ENCODE measurements around the gene MRPS6.

Gene MRPS6

DNA sequence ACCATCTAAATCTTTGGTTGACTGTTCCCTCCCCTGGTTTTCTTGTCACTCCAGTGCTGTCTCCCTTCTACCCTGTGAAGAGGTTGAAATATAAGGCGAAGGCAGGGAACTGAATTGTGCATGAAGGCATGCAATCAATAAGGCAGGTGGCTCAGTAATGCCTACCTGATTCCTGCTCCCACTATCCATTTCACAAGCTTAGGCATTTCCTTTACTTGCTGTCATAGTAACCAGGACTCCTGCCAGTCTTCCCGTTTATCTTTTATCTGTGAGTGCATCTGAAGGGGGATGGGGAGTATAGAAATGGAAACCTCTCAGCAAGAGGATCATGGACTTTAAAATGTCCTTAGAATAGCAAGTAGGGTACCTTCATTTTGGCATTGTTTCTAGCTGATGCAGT, 40.5 kb downstream of the MRPS6 start:
- H3K27ac ChIP-seq = no peak overlapping the region
- TF ChIP-seq ZFX (IDR thresholded peaks at IDR 0.05; ENCODE audit: borderline replicate concordance) = no peak
- TF ChIP-seq, protein P1, sequence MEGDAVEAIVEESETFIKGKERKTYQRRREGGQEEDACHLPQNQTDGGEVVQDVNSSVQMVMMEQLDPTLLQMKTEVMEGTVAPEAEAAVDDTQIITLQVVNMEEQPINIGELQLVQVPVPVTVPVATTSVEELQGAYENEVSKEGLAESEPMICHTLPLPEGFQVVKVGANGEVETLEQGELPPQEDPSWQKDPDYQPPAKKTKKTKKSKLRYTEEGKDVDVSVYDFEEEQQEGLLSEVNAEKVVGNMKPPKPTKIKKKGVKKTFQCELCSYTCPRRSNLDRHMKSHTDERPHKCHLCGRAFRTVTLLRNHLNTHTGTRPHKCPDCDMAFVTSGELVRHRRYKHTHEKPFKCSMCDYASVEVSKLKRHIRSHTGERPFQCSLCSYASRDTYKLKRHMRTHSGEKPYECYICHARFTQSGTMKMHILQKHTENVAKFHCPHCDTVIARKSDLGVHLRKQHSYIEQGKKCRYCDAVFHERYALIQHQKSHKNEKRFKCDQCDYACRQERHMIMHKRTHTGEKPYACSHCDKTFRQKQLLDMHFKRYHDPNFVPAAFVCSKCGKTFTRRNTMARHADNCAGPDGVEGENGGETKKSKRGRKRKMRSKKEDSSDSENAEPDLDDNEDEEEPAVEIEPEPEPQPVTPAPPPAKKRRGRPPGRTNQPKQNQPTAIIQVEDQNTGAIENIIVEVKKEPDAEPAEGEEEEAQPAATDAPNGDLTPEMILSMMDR (IDR thresholded peaks at IDR 0.05) = no peak

- H3K27ac ChIP-seq = no peak overlapping the region
- TF ChIP-seq, protein P1 (IDR thresholded peaks at IDR 0.05) = no peak
- no peak for TF ChIP-seq ZFX (IDR thresholded peaks at IDR 0.05; ENCODE audit: borderline replicate concordance)
Measured at GRCh38 chr21:34115160-34115559, 41.8 kb downstream of the MRPS6 start.

DNA sequence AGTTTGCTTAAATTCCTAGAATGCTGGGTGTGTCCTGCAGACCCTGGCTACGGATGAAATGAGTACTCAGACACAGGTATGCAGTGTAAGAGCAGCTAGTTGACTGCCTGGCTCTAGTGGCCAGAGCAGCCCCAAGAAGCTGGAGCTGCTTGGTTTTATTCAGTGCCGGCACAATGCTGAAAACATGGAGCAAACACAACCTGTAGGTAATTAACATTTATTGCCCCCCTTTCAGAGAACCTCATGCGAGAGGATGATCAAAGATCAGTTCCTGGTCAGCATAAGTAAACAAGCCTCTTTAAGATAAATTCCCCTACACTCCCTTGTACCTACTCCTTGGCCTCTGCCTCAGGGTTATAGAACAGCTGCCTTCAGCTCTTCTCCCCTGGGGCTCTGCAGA, 43.2 kb downstream of the MRPS6 start:
- TF ChIP-seq ZFX (IDR thresholded peaks at IDR 0.05; ENCODE audit: borderline replicate concordance) = no peak
- TF ChIP-seq, protein P1 (IDR thresholded peaks at IDR 0.05) = no peak
- H3K27ac ChIP-seq = no peak overlapping the region

DNA sequence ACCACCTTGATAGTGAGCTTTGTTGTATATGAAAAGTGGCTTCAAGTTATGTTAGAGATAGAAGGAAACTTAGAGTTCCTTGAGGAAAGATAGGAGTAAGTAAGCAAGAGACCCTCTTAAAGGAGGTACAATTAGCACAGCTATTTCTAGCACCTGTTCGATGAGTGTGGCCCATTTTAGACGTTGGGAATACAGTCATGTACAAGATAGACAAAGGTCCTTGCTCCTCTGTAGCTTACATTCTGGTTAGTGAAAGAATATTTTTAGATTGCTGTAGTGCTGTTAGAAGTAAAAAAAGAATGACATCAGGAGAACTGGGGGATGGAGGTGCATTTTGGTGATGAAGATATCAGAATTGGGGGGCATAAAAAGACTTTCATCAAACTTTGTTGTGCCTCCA, 47.5 kb downstream of the MRPS6 start:
- H3K27ac ChIP-seq = no peak overlapping the region
- no peak for TF ChIP-seq ZFX (IDR thresholded peaks at IDR 0.05; ENCODE audit: borderline replicate concordance)
- TF ChIP-seq, protein P1 (IDR thresholded peaks at IDR 0.05) = no peak

DNA sequence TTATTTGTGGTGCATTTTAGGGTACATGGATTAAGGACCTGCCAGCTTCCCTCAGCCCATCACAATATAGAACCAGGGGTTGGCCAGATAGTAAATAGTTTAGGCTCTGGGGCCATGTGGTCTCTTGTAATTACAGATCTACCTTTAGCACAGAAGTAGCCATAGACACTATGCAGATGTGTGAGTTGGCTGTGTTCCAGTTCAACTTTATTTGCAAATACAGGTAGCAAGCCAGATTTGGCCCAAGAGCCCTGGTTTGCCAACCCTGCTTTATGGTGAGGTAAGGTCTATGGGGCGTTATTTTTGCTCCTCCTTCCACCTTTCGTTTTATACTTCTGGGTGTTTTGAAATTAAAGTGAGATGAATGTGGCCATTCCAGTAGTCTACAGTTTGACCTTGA, 48.7 kb downstream of the MRPS6 start:
- TF ChIP-seq, protein P1 (IDR thresholded peaks at IDR 0.05) = no peak
- TF ChIP-seq ZFX (IDR thresholded peaks at IDR 0.05; ENCODE audit: borderline replicate concordance) = no peak
- no peak overlapping the region for H3K27ac ChIP-seq

DNA sequence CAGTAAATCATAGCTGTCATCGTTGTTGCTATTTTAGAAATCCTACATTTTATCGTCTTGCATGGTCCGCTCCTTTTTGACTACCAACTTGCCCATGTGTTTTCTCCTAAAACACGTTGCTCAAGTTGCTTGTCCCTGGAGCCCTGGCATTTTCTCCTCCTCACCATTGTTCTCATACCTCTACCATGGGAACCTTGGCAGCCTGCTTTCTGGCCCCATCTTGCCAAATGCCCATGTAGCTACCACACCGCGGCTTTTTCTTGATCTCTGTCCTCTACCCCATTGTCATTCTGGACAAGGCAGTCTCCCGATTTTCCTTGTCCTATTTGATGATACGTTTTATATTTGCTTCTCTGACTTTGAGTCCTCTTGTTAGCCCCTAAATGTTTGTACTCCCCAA, 50.2 kb downstream of the MRPS6 start:
- no peak for TF ChIP-seq ZFX (IDR thresholded peaks at IDR 0.05; ENCODE audit: borderline replicate concordance)
- TF ChIP-seq, protein P1 (IDR thresholded peaks at IDR 0.05) = no peak
- H3K27ac ChIP-seq = no peak overlapping the region

GRCh38 chr21:34126269-34126668, 52.9 kb downstream of the MRPS6 start:
- H3K27ac ChIP-seq = no peak overlapping the region

More at GRCh38 chr21:34126269-34126668, 52.9 kb downstream of the MRPS6 start:
- TF ChIP-seq, protein P1 (IDR thresholded peaks at IDR 0.05) = no peak
- TF ChIP-seq ZFX (IDR thresholded peaks at IDR 0.05; ENCODE audit: borderline replicate concordance) = no peak

Measured in 22Rv1 (cell line).